HepG2 (cell line): ENCODE data around the gene BICDL2. TPM values are rescaled to one million over a fixed set of nuclear protein-coding genes. Genes with fewer than 3 reads are reported as not detected.
A peak's percentile ranks its signal among the peaks of the same experiment; 100 is the strongest.

ENCODE experiments used
- EHMT2 ChIP-seq: fragments of 200-600 bp; sonication (generic); IDR thresholded peaks from 2 replicates; pipeline ENCODE4 v1.7.0; 2017; ENCODE audit warnings: antibody characterized with exemption, low read depth, low read length, borderline replicate concordance
- GTF3A ChIP-seq: sonication (generic); formaldehyde crosslinking; conservative IDR thresholded peaks from 2 replicates; pipeline ENCODE4 v1.4.0; 2020; ENCODE audit warnings: mild to moderate bottlenecking, missing genetic modification reagents
- HNRNPL ChIP-seq: fragments of 200-400 bp; formaldehyde crosslinking; IDR thresholded peaks from 2 replicates; pipeline ENCODE4 v1.6.1; 2017; ENCODE audit warnings: mild to moderate bottlenecking, low read depth, low read length
- ISL2 ChIP-seq: sonication (generic); formaldehyde crosslinking; IDR thresholded peaks from 2 replicates; pipeline ENCODE4 v1.5.0; 2020; ENCODE audit warnings: missing genetic modification reagents
- MYNN ChIP-seq: sonication (generic); formaldehyde crosslinking; IDR thresholded peaks from 2 replicates; pipeline ENCODE4 v1.4.0; 2020; ENCODE audit warnings: mild to moderate bottlenecking, low read depth, missing genetic modification reagents
- NCOA2 ChIP-seq: sonication (generic); formaldehyde crosslinking; IDR thresholded peaks from 2 replicates; pipeline ENCODE4 v1.8.0; 2022; ENCODE audit warnings: inconsistent platforms
- POLR2AphosphoS5 ChIP-seq: IDR thresholded peaks from 2 replicates; pipeline ENCODE4 v1.6.1; 2012; ENCODE audit warnings: low read depth, low read length
- RBFOX2 ChIP-seq: fragments of 200-400 bp; formaldehyde crosslinking; IDR thresholded peaks from 2 replicates; pipeline ENCODE4 v1.6.1; 2017; ENCODE audit warnings: low read depth, mild to moderate bottlenecking, low read length
- RFX5 ChIP-seq: IDR thresholded peaks from 2 replicates; pipeline ENCODE4 v1.6.1; 2011; ENCODE audit warnings: low read depth, low read length, improper control_type of control experiment
- SAFB2 ChIP-seq: sonication (generic); formaldehyde crosslinking; IDR thresholded peaks from 2 replicates; pipeline ENCODE4 v1.5.1; 2020; ENCODE audit warnings: missing genetic modification reagents, low read depth, mild to moderate bottlenecking, borderline replicate concordance
- SALL1 ChIP-seq: sonication (generic); formaldehyde crosslinking; IDR thresholded peaks from 2 replicates; pipeline ENCODE4 v1.8.0; 2022; ENCODE audit warnings: mild to moderate bottlenecking, missing genetic modification reagents
- TAF15 ChIP-seq: fragments of 200-400 bp; formaldehyde crosslinking; IDR thresholded peaks from one replicate; pipeline ENCODE4 v1.6.1; 2018; ENCODE audit warnings: mild to moderate bottlenecking, low read depth, low read length; ENCODE audit not compliant: poor library complexity, severe bottlenecking
- TOPORS ChIP-seq: sonication (generic); formaldehyde crosslinking; IDR thresholded peaks from 2 replicates; pipeline ENCODE4 v1.8.0; 2023; ENCODE audit warnings: mild to moderate bottlenecking, missing genetic modification reagents
- ZBTB8A ChIP-seq: sonication (generic); formaldehyde crosslinking; IDR thresholded peaks from 2 replicates; pipeline ENCODE4 v1.4.0; 2020; ENCODE audit warnings: mild to moderate bottlenecking, low read depth, missing genetic modification reagents, borderline replicate concordance
- ZFAT ChIP-seq: sonication (generic); formaldehyde crosslinking; conservative IDR thresholded peaks from 2 replicates; pipeline ENCODE4 v1.8.1; 2023; ENCODE audit warnings: missing genetic modification reagents, inconsistent platforms
- ZNF101 ChIP-seq: sonication (generic); formaldehyde crosslinking; IDR thresholded peaks from 2 replicates; pipeline ENCODE4 v1.4.0; 2020; ENCODE audit warnings: mild to moderate bottlenecking, low read depth, missing genetic modification reagents, borderline replicate concordance
- ZNF274 ChIP-seq: sonication (generic); formaldehyde crosslinking; IDR thresholded peaks from 2 replicates; pipeline ENCODE4 v1.5.1; 2020; ENCODE audit warnings: mild to moderate bottlenecking, missing genetic modification reagents
- ZNF510 ChIP-seq: sonication (generic); formaldehyde crosslinking; IDR thresholded peaks from 2 replicates; pipeline ENCODE4 v1.4.0; 2020; ENCODE audit warnings: low read depth, mild to moderate bottlenecking, missing genetic modification reagents
- ZNF567 ChIP-seq: sonication (generic); formaldehyde crosslinking; IDR thresholded peaks from 2 replicates; pipeline ENCODE4 v1.8.1; 2023; ENCODE audit warnings: mild to moderate bottlenecking, missing genetic modification reagents, borderline replicate concordance
- ZNF598 ChIP-seq: sonication (generic); formaldehyde crosslinking; IDR thresholded peaks from 2 replicates; pipeline ENCODE4 v1.5.1; 2020; ENCODE audit warnings: mild to moderate bottlenecking, missing genetic modification reagents, borderline replicate concordance
- ZNF776 ChIP-seq: sonication (generic); formaldehyde crosslinking; IDR thresholded peaks from 2 replicates; pipeline ENCODE4 v1.4.0; 2020; ENCODE audit warnings: mild to moderate bottlenecking, missing genetic modification reagents
- ZSCAN20 ChIP-seq: sonication (generic); formaldehyde crosslinking; IDR thresholded peaks from 2 replicates; pipeline ENCODE4 v1.4.0; 2020; ENCODE audit warnings: missing genetic modification reagents, mild to moderate bottlenecking, borderline replicate concordance
- polyA plus RNA-seq, 8 experiments: library from polyadenylated mRNA; depleted of rRNA in 3 of 8; stranded (reverse) in 7 of 8; unstranded in 1 of 8; fragments of >200 nt; fragmentation: Illumina TruSeq in 4 of 8; extraction: Trizol in 4 of 8; gene quantifications; 2 replicates each; pipeline versions ENCODE4 v1.2.1 to v1.2.3, GENCODE V29; 2011 to 2016; ENCODE audit warnings: low read depth in 4 of 8, missing spikeins in 1 of 8, mixed read lengths in 1 of 8; ENCODE audit not compliant: insufficient read depth in 1 of 8
- total RNA-seq, 5 experiments: library from RNA; depleted of rRNA; stranded (reverse); fragments of >200 nt; fragmentation: Illumina TruSeq; extraction: Trizol; gene quantifications; 2 replicates each; pipeline ENCODE4 v1.2.3, GENCODE V29; 2016; ENCODE audit warnings: low read depth in 1 of 5
- TF ChIP-seq, protein P1 (sequence below): sonication (generic); formaldehyde crosslinking; IDR thresholded peaks from 2 replicates; pipeline ENCODE4 v1.5.1; 2020; ENCODE audit warnings: missing genetic modification reagents, mild to moderate bottlenecking, borderline replicate concordance
- TF ChIP-seq, protein P2 (sequence below): conservative IDR thresholded peaks from 2 replicates; pipeline ENCODE4 v1.6.1; 2018; ENCODE audit warnings: missing genetic modification reagents
- TF ChIP-seq, protein P3 (sequence below), 2 experiments: sonication (generic) in 1 of 2; formaldehyde crosslinking in 1 of 2; IDR thresholded peaks; 2 replicates each; pipeline versions ENCODE4 v1.4.0 to v1.6.1; 2018 to 2020; ENCODE audit warnings: missing genetic modification reagents in 2 of 2, borderline replicate concordance in 1 of 2, low read depth in 1 of 2, mild to moderate bottlenecking in 1 of 2, missing biosample characterization in 1 of 2

BICDL2 gene
- total and polyA plus RNA-seq, 2 of the 13 experiments (the other 11 are each of a cell fraction or from before 2014, with no cell fraction given) = 0.12 TPM; not detected in 1

DNA sequence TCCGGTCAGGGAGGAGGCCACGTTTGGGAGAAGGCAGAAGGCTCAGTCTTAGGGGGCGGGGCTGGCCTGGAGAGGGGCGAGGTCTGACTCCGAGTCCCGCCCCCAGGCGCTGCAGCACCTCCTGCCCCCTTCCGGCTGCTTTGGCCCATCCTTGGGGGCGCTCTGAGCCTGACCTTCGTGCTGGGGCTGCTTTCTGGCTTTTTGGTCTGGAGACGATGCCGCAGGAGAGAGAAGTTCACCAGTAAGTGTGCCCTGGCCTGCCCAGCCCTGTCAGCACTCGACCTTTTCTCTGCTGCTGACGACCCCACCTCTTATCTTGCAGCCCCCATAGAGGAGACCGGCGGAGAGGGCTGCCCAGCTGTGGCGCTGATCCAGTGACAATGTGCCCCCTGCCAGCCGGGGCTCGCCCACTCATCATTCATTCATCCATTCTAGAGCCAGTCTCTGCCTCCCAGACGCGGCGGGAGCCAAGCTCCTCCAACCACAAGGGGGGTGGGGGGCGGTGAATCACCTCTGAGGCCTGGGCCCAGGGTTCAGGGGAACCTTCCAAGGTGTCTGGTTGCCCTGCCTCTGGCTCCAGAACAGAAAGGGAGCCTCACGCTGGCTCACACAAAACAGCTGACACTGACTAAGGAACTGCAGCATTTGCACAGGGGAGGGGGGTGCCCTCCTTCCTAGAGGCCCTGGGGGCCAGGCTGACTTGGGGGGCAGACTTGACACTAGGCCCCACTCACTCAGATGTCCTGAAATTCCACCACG is 15.1 kb downstream of the BICDL2 start (continued):
- no peak for TF ChIP-seq HNRNPL
- no peak for TF ChIP-seq POLR2AphosphoS5
- TF ChIP-seq, protein P1, sequence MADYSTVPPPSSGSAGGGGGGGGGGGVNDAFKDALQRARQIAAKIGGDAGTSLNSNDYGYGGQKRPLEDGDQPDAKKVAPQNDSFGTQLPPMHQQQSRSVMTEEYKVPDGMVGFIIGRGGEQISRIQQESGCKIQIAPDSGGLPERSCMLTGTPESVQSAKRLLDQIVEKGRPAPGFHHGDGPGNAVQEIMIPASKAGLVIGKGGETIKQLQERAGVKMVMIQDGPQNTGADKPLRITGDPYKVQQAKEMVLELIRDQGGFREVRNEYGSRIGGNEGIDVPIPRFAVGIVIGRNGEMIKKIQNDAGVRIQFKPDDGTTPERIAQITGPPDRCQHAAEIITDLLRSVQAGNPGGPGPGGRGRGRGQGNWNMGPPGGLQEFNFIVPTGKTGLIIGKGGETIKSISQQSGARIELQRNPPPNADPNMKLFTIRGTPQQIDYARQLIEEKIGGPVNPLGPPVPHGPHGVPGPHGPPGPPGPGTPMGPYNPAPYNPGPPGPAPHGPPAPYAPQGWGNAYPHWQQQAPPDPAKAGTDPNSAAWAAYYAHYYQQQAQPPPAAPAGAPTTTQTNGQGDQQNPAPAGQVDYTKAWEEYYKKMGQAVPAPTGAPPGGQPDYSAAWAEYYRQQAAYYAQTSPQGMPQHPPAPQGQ (CRISPR knock-in tag) = no peak
- TF ChIP-seq ZNF101 = no peak
- peak; percentile 8; the same call in 1 of the 2 replicates for TF ChIP-seq SALL1 (CRISPR knock-in tag)
- TF ChIP-seq ZNF567 = no peak
- TF ChIP-seq ZFAT = no peak
- no peak for TF ChIP-seq TOPORS
- TF ChIP-seq ISL2 (CRISPR knock-in tag) = no peak
- TF ChIP-seq ZNF510 (CRISPR knock-in tag) = no peak
- no peak for TF ChIP-seq ZNF776
- TF ChIP-seq ZNF598 (CRISPR knock-in tag) = 0 out of 2 replicates have a peak, but pooled peaks have one; percentile 51
- TF ChIP-seq MYNN = no peak
- no peak for TF ChIP-seq NCOA2 (CRISPR knock-in tag)
- no peak for TF ChIP-seq ZBTB8A (CRISPR knock-in tag)
- peak; percentile 1; the same call in 1 of the 2 replicates for TF ChIP-seq SAFB2 (CRISPR knock-in tag)
- TF ChIP-seq GTF3A (CRISPR knock-in tag) = 0 out of 2 replicates have a peak, but pooled peaks have one; percentile 7
- TF ChIP-seq, protein P2, sequence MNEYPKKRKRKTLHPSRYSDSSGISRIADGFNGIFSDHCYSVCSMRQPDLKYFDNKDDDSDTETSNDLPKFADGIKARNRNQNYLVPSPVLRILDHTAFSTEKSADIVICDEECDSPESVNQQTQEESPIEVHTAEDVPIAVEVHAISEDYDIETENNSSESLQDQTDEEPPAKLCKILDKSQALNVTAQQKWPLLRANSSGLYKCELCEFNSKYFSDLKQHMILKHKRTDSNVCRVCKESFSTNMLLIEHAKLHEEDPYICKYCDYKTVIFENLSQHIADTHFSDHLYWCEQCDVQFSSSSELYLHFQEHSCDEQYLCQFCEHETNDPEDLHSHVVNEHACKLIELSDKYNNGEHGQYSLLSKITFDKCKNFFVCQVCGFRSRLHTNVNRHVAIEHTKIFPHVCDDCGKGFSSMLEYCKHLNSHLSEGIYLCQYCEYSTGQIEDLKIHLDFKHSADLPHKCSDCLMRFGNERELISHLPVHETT (CRISPR knock-in tag) = no peak
- TF ChIP-seq TAF15 = peak; percentile 18
- TF ChIP-seq ZNF274 (CRISPR knock-in tag) = no peak
- no peak for TF ChIP-seq EHMT2
- TF ChIP-seq RFX5 = no peak
- TF ChIP-seq ZSCAN20 (CRISPR knock-in tag) = no peak
- TF ChIP-seq, protein P3, sequence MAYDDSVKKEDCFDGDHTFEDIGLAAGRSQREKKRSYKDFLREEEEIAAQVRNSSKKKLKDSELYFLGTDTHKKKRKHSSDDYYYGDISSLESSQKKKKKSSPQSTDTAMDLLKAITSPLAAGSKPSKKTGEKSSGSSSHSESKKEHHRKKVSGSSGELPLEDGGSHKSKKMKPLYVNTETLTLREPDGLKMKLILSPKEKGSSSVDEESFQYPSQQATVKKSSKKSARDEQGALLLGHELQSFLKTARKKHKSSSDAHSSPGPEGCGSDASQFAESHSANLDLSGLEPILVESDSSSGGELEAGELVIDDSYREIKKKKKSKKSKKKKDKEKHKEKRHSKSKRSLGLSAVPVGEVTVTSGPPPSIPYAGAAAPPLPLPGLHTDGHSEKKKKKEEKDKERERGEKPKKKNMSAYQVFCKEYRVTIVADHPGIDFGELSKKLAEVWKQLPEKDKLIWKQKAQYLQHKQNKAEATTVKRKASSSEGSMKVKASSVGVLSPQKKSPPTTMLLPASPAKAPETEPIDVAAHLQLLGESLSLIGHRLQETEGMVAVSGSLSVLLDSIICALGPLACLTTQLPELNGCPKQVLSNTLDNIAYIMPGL (CRISPR knock-in tag; IDR thresholded peaks at IDR 0.05; ENCODE audit: borderline replicate concordance in 1 of 2, low read depth in 1 of 2) = peak in 1 of 2 experiments; percentile 45; a peak in 1 of 4 replicates
- peak; percentile 73 for TF ChIP-seq RBFOX2
